OCI-LY3 (cell line): ENCODE results near the gene KIF1B.

ENCODE experiments used
- H2AFZ ChIP-seq: fragments of 200-600, 300-600 bp; shearing (Covaris generic); 2 replicates; pipeline ENCODE4 v1.6.0; 2014; ENCODE audit warnings: antibody characterized with exemption, low read depth, low read length
- H3K27ac ChIP-seq: fragments of 200-600, 300-600 bp; sonication (generic); 2 replicates; pipeline ENCODE4 v1.5.1; 2014; ENCODE audit warnings: mild to moderate bottlenecking, low read length, moderate library complexity, mixed read lengths
- H3K27me3 ChIP-seq: fragments of 200-600, 300-600 bp; sonication (generic); 2 replicates; pipeline ENCODE4 v1.6.1; 2014; ENCODE audit warnings: low read depth, low read length, mixed read lengths
- H3K36me3 ChIP-seq: fragments of 200-600, 300-600 bp; sonication (generic); replicated peaks from 2 replicates; pipeline ENCODE3; 2014; ENCODE audit warnings: low read depth, low read length, mixed read lengths
- H3K4me1 ChIP-seq: fragments of 300-600, 200-600 bp; sonication (generic); 2 replicates; pipeline ENCODE4 v1.6.1; 2014; ENCODE audit warnings: low read length, mixed read lengths
- H3K4me2 ChIP-seq: fragments of 200-600, 300-600 bp; sonication (generic); 2 replicates; pipeline ENCODE4 v1.6.1; 2014; ENCODE audit warnings: low read length, mixed read lengths
- H3K4me3 ChIP-seq: fragments of 300-600, 200-600 bp; sonication (generic); 2 replicates; pipeline ENCODE4 v1.5.1; 2014; ENCODE audit warnings: antibody characterized with exemption, mild to moderate bottlenecking, low read length, moderate library complexity
- H3K79me2 ChIP-seq: fragments of 300-600, 200-600 bp; shearing (Covaris generic); 2 replicates; pipeline ENCODE4 v1.6.1; 2014; ENCODE audit warnings: mild to moderate bottlenecking, low read length, mixed read lengths
- H3K9ac ChIP-seq: fragments of 300-600, 200-600 bp; shearing (Covaris generic); 2 replicates; pipeline ENCODE4 v1.6.0; 2014; ENCODE audit warnings: mild to moderate bottlenecking, low read length, moderate library complexity
- H3K9me3 ChIP-seq: fragments of 200-600, 300-600 bp; shearing (Covaris generic); 2 replicates; pipeline ENCODE4 v1.6.1; 2014; ENCODE audit warnings: low read length, mixed read lengths; ENCODE audit not compliant: insufficient read depth
- H4K20me1 ChIP-seq: fragments of 200-600, 300-600 bp; sonication (generic); 2 replicates; pipeline ENCODE4 v1.6.1; 2016; ENCODE audit warnings: low read length, mixed read lengths; ENCODE audit not compliant: insufficient read depth
- EZH2phosphoT487 ChIP-seq: fragments of 200-600 bp; shearing (Covaris generic); IDR thresholded peaks from 2 replicates; pipeline ENCODE4 v1.6.1; 2018; ENCODE audit warnings: antibody characterized with exemption, mixed run types, low read depth
- TF ChIP-seq, protein P1 (sequence below): fragments of 200-600, 300-600 bp; sonication (generic); IDR thresholded peaks from 2 replicates; pipeline ENCODE4 v1.5.1; 2014; ENCODE audit warnings: antibody characterized with exemption, low read length, low read depth

The KIF1B gene

GRCh38 chr1:10338047-10338446 lies 127.7 kb downstream of the KIF1B start:
- no peaks in the 10 kb centered on the region for H3K36me3 ChIP-seq
- H3K27ac ChIP-seq, result no peak overlapping the region
- H3K4me3 ChIP-seq, result no peak overlapping the region
- TF ChIP-seq, protein P1, sequence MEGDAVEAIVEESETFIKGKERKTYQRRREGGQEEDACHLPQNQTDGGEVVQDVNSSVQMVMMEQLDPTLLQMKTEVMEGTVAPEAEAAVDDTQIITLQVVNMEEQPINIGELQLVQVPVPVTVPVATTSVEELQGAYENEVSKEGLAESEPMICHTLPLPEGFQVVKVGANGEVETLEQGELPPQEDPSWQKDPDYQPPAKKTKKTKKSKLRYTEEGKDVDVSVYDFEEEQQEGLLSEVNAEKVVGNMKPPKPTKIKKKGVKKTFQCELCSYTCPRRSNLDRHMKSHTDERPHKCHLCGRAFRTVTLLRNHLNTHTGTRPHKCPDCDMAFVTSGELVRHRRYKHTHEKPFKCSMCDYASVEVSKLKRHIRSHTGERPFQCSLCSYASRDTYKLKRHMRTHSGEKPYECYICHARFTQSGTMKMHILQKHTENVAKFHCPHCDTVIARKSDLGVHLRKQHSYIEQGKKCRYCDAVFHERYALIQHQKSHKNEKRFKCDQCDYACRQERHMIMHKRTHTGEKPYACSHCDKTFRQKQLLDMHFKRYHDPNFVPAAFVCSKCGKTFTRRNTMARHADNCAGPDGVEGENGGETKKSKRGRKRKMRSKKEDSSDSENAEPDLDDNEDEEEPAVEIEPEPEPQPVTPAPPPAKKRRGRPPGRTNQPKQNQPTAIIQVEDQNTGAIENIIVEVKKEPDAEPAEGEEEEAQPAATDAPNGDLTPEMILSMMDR, result peak; percentile 78
- no peak for TF ChIP-seq EZH2phosphoT487
- H3K4me2 ChIP-seq, result no peak overlapping the region
- no peaks in the 10 kb centered on the region for H3K27me3 ChIP-seq
- no peaks in the 10 kb centered on the region for H3K9me3 ChIP-seq
- H3K79me2 ChIP-seq, result no peaks in the 10 kb centered on the region
- no peaks in the 10 kb centered on the region for H4K20me1 ChIP-seq
- no peak overlapping the region for H3K9ac ChIP-seq
- H2AFZ ChIP-seq, result no peak overlapping the region
- no peaks in the 10 kb centered on the region for H3K4me1 ChIP-seq

DNA sequence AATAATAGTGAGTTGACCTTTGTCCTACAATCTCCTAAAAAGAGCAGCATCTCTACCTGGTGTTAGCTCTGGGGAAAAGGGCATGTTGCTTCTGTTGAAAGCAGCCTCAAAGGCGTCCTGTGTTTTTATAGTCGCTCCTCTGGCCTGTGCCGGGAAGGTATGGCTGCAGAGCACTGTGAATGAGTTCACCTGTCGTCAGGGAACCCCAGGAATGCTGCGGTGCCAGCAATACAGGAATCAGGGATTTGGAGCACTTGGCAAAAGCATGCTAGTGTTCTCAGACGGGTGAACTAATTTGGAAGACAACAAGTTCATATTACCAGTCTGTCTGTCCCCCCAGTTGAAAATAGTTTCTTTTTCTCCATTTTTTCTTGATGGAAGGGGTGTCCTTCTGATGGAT lies 128.2 kb downstream of the KIF1B start:
- Histone ChIP-seq H3K9ac (no peak overlapping the region), H3K27ac (no peak overlapping the region), H3K36me3 (no peaks in the 10 kb centered on the region), H3K4me3 (no peak overlapping the region), H3K27me3 (no peaks in the 10 kb centered on the region), H3K4me2 (no peak overlapping the region), H3K4me1 (no peaks in the 10 kb centered on the region), H4K20me1 (no peaks in the 10 kb centered on the region), H3K9me3 (no peaks in the 10 kb centered on the region), H2AFZ (no peak overlapping the region), H3K79me2 (no peaks in the 10 kb centered on the region)
- TF ChIP-seq EZH2phosphoT487, result no peak
- TF ChIP-seq, protein P1, result no peak

GRCh38 chr1:10339036-10339567 lies 128.7 kb downstream of the KIF1B start:
- no peak overlapping the region for H3K27ac ChIP-seq
- H3K79me2 ChIP-seq, result no peaks in the 10 kb centered on the region
- H2AFZ ChIP-seq, result no peak overlapping the region
- no peaks in the 10 kb centered on the region for H3K27me3 ChIP-seq
- TF ChIP-seq, protein P1, result no peak
- no peak for TF ChIP-seq EZH2phosphoT487
- no peaks in the 10 kb centered on the region for H3K36me3 ChIP-seq
- H4K20me1 ChIP-seq, result no peaks in the 10 kb centered on the region
- no peaks in the 10 kb centered on the region for H3K9me3 ChIP-seq
- no peaks in the 10 kb centered on the region for H3K4me1 ChIP-seq
- no peak overlapping the region for H3K4me2 ChIP-seq
- no peak overlapping the region for H3K9ac ChIP-seq
- no peak overlapping the region for H3K4me3 ChIP-seq

GRCh38 chr1:10339815-10340214 lies 129.4 kb downstream of the KIF1B start:
- no peaks in the 10 kb centered on the region for H4K20me1 ChIP-seq
- no peak overlapping the region for H3K27ac ChIP-seq
- no peak overlapping the region for H2AFZ ChIP-seq
- H3K27me3 ChIP-seq, result no peaks in the 10 kb centered on the region
- no peak overlapping the region for H3K4me3 ChIP-seq
- H3K9ac ChIP-seq, result no peak overlapping the region
- no peaks in the 10 kb centered on the region for H3K9me3 ChIP-seq
- H3K4me2 ChIP-seq, result no peak overlapping the region
- no peaks in the 10 kb centered on the region for H3K79me2 ChIP-seq
- H3K4me1 ChIP-seq, result no peaks in the 10 kb centered on the region
- no peak for TF ChIP-seq EZH2phosphoT487
- TF ChIP-seq, protein P1, result no peak
- no peaks in the 10 kb centered on the region for H3K36me3 ChIP-seq
